ENCODE data around the gene DOCK2.
"Not testable (repeated sequence)": the region's sequence is repeated elsewhere in the genome, so short reads cannot be mapped to it uniquely, and the experiment has no call there.

DOCK2 gene

GRCh38 chr5:169637549-169638121 is 560 bp downstream of the DOCK2 start:
- peak; percentile 76 for DNase-seq (ENCODE audit: low spot score)

- no peak for DNase-seq (ENCODE audit: low spot score)
Observed at GRCh38 chr5:169641253-169641652, 4.2 kb downstream of the DOCK2 start.

- DNase-seq (ENCODE audit: low spot score) = no peak
Observed at GRCh38 chr5:169646856-169647255, 9.8 kb downstream of the DOCK2 start.

GRCh38 chr5:169647566-169647965 is 10.5 kb downstream of the DOCK2 start:
- no peak for DNase-seq (ENCODE audit: low spot score)

GRCh38 chr5:169648725-169649310 is 11.7 kb downstream of the DOCK2 start:
- DNase-seq (ENCODE audit: low spot score) = no peak

DNA sequence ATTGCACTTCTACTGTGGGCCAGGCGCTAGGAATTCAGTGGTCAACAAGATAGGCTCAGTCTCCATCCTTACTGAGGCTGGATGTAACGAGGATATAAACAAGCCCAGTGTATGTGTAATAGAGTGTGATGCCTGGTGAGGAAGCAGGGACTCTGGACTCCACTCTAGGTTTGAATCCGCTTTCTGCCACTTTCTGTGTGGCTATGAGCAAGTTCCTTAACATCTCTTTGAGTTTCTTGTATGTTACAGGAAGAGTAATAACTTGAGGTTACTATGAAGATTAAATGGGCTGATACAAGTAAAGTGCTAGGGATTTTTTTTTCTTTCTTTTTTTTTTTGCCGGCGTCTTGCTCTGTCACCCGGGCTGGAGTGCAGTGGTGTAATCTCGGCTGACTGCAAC is 12.4 kb downstream of the DOCK2 start:
- peak; percentile 50 for DNase-seq (ENCODE audit: low spot score)

DNA sequence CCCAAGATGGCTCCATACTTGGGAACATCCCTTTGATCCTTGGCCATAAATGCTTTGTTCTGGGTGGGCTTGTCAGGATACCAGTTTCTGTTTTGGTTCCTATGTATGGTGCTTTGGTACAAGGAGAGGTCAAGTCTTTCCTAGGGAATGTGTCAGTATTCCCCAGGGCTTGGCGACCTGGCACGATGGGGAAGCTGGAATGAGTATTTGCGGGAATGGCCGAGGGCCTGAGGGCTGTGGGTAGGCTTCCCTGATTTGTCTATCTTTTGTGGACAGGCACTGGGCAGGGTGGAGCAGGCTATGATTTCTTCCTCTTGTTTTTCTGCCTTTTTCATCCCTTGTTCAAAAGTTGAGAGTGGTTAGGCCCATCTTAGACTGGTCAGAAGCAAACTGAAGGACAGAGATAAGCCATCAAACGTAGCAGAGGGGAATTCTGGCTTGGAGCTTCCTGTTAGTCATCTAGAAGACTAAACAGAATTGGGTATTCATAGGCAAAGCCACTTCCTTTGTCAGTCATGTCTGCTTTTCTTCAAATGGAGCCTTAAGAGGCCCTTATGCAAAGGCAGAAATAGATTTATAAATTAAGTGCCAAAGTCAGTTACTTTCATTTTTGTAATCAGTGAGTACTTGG is 13.7 kb downstream of the DOCK2 start:
- peak; percentile 58 for DNase-seq (ENCODE audit: low spot score)

- no peak for DNase-seq (ENCODE audit: low spot score)
Observed at GRCh38 chr5:169651526-169651925, 14.5 kb downstream of the DOCK2 start.

DNA sequence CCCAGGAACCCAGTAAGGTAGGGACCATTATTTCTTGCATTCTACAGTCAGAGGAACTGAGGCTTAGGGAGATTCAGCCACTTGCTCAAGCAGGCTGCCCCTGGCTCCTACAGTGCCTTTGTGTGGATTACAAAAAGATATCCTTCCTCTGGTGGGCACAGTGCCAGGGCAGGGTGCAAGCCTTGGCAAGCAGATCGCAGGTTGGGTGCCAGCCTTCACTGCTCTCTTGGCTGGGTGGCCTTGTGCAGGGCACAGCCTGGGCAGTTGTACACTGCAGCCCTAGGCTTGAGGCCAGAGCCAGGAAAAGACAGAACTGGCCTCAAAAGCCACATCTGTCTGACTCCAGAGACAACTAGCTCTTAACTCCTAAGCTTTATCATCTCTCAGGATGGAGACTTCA is 15.0 kb downstream of the DOCK2 start:
- no peak for DNase-seq (ENCODE audit: low spot score)

DNA sequence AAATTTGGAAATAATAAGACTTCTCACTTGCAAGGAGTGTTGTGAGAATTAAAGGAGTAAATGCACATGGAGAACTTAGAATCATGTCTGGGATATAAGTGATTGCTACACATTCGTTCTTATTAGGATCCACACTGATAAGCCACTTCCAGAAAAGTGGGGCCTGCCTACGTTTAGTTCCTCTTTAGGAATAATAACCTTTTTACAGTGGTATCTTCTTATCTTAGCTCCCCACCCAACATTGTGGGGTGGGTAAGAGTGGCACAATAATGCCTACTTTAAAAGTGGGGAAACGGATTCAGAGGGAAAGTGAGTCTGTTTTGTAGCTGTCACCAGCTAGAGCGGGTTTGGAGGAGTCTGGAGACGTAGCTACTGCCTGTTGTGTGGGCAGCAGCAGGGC is 16.0 kb downstream of the DOCK2 start:
- DNase-seq (ENCODE audit: low spot score) = no peak

- DNase-seq (ENCODE audit: low spot score) = no peak
Observed at GRCh38 chr5:169655353-169655752, 18.3 kb downstream of the DOCK2 start.

DNA sequence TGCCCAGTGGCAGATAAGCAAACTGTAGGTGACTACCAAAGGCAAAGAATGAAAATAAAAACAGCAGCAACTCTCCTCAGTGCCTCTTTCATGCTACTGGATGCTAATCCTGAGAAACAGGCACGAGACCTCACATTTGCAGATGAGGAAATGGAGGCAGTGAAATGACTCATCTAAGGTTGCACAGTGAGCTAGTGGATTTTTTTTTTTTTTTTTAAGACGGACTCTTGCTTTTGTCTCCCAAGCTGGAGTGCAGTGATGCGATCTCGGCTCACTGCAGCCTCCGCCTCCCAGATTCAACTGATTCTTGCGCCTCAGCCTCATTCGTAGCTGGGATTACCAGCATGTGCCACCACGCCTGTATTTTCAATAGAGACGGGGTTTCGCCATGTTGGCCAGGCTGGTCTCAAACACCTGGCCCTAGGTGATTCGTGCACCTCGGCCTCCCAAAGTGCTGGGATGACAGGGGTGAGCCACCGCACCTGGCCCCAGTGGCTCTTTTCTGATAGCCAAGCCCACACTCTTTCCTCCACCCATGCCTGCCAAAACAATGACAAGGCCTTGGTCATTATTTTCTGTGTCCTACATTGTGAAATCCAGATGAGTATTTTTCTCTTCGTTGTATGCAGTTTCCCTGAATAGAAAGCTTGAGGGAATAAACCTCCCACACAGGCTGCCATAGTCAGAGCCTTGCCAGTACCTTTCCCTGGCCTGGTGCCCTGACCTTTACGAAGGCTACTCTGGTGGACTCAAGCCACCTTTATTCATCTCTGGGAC is 19.2 kb downstream of the DOCK2 start:
- DNase-seq (ENCODE audit: low spot score) = peak; percentile 53

- peak; percentile 33 for DNase-seq (ENCODE audit: low spot score)
Observed at GRCh38 chr5:169657127-169657526, 20.1 kb downstream of the DOCK2 start.

- not testable (repeated sequence) for DNase-seq (ENCODE audit: low spot score)
Observed at GRCh38 chr5:169662451-169662850, 25.4 kb downstream of the DOCK2 start.

- DNase-seq (ENCODE audit: low spot score) = no peak
Observed at GRCh38 chr5:169663537-169663936, 26.5 kb downstream of the DOCK2 start.

GRCh38 chr5:169666365-169666764 is 29.3 kb downstream of the DOCK2 start:
- DNase-seq (ENCODE audit: low spot score) = no peak

DNA sequence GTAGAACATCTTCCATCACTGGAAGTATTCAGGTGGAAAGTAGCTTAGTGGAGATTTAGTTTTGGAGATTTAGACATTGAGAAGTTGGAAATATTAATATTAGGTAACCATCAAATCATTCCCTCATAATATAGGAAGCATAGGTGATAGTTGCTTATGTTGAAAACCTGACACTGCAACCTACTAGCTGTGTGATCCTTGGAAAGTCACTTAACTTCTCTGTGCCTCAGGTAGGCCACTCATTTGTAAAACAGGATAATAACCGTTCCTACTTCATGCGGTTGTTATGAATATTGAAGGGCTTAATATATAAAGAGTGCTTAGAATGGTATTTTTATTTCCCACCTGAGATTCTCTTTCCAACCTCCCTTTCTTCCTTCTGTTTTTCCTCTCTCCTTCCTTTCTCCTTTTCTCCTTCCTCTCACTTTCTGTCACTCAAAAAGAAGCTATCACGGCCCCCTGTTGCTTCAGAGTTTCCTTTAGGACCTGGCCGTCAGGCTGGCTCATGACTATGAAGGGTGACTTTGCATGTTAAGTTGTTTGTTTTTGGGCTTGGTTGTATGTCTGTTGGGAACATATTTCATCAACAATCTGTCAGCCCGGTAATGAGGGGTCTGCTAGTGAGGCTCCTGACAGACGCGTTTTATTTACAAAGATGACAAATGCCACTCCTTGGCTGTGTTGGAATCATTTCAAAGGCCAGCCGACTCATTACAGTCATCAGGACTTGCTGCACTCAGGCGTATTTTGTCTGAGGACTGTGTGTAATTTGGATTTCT is 31.0 kb downstream of the DOCK2 start:
- no peak for DNase-seq (ENCODE audit: low spot score)

DNA sequence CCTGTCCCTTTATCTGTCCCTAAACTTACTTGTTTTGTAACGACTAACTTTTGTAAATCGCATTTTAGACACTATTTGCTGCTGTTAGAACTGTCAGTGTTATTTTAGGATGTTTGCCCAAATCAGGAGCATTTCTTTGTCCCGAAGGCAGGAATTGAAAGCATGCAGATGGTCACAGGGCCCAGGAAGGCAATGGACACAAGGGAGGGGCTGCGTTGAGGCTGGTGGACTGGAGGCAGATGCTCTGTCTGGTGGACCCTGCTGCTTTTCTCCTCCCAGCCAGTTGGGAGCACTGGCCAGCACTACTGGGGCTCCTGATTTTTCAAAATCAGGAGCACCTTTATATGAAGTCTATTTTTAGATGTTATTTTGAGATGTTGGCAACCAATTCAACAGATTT is 31.7 kb downstream of the DOCK2 start:
- DNase-seq (ENCODE audit: low spot score) = no peak

DNA sequence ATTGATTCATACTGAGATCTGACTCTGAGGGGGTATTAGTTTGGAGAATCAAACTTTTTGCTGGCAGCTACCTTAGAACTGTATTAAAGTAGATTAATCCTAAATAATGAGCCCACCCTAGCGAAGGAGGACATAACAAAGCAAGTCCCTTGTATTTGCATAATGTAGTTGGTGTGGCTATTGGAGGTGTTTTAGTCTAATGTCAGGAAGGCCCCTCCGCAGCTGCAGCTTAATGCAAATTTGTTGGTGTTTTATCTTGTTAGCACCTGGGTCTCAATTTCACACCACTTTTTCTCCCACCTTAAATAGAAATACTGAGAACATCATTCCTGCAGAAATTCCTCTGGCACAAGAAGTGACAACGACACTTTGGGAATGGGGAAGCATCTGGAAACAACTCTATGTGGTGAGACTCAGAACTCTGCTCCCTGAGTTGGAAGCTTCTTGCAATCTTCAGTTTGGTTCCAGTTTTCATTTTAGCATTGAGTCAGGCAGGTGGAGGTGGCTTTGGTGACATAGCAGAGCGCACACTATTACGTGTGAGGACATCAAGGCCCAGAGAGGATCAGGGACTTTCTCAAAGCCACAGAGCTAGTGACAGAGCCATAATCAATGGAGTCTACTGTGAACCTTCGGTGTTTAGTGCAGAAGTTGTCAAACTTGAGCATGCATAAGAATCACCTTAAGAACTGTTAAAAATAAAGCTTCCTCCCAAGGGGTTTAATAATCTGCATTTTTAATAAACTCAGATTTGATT is 33.9 kb downstream of the DOCK2 start:
- DNase-seq (ENCODE audit: low spot score) = no peak

- DNase-seq (ENCODE audit: low spot score) = no peak
Observed at GRCh38 chr5:169682026-169682425, 45.0 kb downstream of the DOCK2 start.

DNA sequence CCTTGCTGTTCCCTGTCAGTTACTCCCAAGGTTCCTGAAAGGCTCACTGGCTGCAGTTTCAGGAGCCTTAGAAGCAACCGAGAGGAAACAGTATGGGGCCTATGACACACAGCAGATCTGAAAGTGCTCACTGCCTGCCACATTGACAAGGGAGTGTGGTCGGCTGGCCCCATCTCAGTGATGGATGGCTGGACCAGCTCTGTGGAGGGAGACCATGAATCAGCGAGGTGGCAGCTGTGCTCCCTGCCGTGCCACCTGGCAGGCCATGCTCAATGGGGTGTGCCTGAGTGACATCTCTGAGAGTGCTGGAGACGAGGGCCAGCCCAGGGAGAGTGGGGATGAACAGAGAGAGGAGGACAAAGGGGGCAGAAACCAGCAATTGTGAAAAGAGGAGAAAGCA is 49.1 kb downstream of the DOCK2 start:
- DNase-seq (ENCODE audit: low spot score) = no peak

- DNase-seq (ENCODE audit: low spot score) = no peak
Observed at GRCh38 chr5:169688106-169688505, 51.0 kb downstream of the DOCK2 start.
